Activated CD4-positive, alpha-beta T cell treated with anti-CD3 and anti-CD28 coated beads, Interleukin-2, Interleukin-6, amounts not matched to agents 100 ng/mL and 50 ng/mL, durations not matched to agents 16 hours and 8 hours (primary cell): ENCODE measurements around the gene SPN.
"Not testable (repeated sequence)": the region's sequence is repeated elsewhere in the genome, so short reads cannot be mapped to it uniquely, and the experiment has no call there.

ENCODE experiments used
- DNase-seq: peaks from one replicate; pipeline ENCODE4 v3.0.0-alpha.2; 2020

The SPN gene

DNA sequence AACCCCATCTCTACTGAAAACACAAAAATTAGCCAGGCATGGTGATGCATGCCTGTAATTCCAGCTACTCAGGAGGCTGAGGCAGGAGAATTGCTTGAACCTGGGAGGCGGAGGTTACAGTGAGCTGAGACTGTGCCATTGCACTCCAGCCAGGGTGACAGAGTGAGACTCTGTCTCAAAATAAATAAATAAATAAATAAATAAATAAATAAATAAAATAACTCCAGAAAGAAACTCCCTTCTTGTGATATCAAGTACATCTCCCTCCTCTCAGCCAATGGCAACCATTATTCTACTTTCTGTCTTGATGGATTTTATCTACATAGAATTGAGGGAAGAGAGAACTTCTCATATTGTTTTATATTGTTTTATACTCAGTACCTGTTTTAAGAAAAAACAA, 44.1 kb downstream of the SPN start:
- not testable (repeated sequence) for DNase-seq

DNA sequence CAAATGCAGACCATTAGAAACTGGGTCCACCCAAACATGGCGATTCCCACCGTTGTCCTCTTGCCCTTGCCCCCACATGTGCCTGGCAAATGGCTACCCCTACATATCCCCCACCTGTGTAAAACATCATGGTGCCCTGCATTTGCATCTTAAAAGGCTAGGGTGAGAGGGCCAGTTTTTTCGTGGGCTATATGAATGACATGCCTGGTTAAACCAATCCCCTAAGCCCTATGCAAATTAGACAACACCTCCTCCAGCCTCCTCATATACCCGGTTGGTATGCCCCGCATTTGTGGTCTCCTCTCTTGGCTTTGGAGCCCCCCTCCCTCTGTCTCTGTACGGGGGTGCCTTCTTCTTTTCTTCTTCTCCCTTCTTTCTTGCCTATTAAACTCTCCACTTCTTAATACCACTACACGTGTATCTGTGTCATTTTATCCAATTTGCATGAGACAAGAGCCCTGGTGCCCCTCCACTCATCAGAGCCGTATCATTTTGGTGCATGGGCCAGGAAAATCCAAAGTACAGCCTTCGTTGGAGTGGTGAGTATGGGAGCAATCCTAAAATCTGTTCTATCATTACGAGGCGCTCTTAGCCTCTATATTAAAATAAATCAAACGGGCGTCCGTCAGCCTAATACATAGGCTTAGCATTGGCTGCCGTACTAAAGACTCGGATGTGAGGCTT, 46.0 kb downstream of the SPN start:
- no peak for DNase-seq

DNA sequence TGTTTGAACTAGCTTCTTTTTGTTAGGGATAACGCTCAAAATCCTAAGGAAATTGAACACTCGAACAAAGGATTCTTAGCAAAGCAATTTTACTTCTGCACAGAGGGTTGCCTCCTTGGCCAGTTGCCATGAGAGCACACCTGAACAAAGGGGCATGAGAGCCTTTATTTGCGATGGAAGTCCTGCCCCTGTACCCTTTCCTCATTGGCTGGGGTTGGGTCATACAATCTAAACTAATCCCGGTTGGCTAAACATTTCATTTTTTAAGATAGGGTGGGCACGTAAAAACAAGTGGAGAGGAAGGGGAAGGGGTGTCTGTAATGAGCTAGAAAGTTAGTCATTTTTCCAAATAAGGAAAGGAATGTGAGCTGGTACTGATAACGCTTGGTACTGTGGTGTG, 46.6 kb downstream of the SPN start:
- DNase-seq, result not testable (repeated sequence)

DNA sequence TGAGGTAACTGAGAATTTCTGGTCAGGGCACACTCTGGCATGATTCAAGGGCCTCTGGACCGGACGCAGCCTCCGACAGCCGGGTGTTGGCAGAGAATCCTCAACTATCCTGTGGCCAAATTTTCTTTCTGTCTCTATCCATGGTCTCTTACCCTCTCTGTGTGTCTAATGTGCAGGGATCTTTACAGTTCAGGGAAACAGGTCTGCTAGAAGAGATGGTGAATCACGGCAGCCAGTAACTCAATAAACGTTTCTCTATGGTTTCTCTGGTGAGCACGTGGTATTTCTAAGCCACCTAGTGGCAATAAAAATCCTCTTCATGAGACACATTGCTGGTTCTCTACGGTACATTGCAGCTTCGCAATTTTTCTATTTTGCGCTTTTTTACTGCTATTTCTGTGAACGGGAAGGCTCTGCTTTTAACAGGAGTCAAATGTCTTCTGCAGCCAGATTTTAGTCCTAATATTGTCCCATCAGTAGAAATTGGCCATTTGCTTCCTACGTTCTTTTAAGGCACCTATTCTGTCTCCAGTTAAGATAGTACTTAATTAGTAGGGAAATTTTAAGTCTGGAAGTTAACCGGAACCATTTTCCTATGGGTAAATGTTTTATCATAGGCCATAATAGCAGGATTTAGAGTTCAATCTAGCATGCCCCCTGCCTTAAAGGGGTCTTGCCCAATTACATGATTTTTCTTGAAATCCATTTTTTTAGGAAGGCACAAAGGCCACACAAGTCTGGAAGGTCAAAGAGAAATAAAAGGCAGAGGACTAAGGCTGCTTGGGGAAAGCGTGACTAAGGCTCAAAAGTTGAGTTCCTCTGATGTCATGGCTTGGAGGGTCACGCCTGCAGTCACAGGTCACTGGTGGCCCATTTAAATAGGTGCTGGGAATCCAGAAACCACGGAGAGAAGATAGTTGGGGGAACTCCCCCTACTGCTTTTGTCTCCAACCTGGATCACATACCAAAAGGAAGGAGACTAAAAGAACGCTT, 47.5 kb downstream of the SPN start:
- DNase-seq, result peak; percentile 77

DNA sequence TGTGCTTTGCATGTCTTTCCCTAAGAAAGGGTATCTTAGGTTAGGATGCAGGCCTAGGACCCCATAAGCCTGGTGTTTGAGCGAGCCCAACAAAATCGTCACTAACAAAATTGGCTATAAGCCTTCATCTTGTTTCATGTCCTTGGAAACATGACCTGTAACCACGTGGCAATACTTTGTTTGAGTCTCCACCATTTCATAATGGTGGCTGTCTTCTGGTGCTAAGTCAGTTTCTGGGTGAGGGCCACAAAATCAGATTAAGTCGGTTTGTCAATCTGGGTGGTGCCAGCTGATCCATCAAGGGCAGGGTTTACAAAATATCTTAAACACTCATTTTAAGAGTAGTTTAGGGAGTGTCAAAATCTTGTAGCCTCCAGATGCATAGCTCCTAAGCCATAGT, 49.8 kb downstream of the SPN start:
- DNase-seq, result no peak

DNA sequence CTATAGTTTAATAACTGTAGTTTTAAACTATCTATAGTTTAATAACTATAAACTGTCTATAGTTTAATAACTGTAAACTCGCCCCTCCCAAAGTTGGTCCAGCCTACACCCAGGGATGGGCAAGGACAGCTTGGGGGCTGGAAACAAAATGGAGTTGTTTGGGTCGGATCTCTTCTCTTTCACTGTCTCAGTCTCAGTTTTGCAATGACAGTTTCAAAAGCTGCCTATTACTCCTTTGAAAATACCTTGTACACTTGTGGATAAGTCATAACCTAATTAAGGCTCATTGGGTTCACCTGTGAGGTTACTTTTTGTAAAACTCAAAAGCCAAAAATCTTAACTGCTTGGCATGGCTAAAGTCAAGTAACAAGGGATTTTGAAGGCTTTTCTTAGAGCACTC, 51.3 kb downstream of the SPN start:
- no peak for DNase-seq

DNA sequence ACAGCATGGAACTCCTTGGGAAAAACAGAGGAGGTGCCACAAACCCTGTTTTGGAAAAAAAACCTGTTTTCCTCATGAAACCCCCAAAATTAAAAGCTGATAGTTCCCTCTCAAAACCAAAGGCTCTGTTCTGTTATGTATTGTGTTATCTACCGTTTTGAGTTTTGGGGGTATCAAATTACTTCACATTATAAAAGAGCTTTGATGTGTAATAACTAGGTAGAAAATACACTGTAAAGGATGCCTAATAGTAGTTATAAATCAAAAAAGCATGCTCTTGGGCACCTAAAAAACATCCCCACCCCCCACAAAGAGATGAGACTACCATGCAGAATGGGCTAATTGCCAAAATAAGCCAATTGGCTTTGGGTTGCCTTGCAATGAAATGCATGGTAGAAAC, 51.9 kb downstream of the SPN start:
- DNase-seq, result no peak

DNA sequence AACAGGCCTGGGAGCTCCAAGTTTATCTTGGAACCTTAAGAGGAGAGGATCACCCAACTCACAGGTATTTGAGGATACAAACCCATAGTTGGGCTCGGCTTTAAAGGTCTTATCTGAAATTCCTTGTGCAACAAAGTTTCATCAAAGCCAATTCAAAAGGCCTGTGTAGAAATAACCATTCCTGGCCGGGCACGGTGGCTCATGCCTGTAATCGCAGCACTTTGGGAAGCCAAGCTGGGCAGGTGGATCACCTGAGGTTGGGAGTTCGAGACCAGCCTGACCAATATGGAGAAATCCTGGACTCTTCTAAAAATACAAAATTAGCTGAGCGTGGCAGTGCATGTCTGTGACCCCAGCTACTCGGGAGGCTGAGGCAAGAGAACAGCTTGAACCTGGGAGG, 54.1 kb downstream of the SPN start:
- DNase-seq, result no peak

DNA sequence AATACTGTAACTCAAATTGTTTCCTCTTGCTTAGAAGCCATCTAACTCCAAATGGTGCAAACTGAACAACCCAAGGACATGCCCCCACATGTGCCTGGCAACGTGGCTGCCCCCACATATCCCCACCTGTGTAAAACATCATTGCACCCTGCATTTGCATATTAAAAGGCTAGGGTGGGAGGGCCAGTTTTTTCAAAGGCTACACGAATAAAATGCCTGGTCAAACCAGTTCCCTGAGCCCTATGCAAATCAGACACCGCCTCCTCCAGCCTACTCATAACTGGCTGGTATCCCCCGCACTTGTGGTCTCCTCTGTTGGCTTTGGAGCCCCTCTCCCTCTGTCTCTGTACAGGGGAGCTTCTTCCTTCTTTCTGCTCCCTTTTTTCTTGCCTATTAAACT, 56.0 kb downstream of the SPN start:
- no peak for DNase-seq
